GM19238 (cell line): ENCODE data around the gene IFT27.

Experiments used
- DNase-seq: peaks from one replicate; pipeline ENCODE4 v3.0.0; 2011; ENCODE audit warnings: low spot score; ENCODE audit not compliant: insufficient read length

Gene IFT27

GRCh38 chr22:36797374-36797773, 21.5 kb upstream of the IFT27 start:
- DNase-seq: no peak

DNA sequence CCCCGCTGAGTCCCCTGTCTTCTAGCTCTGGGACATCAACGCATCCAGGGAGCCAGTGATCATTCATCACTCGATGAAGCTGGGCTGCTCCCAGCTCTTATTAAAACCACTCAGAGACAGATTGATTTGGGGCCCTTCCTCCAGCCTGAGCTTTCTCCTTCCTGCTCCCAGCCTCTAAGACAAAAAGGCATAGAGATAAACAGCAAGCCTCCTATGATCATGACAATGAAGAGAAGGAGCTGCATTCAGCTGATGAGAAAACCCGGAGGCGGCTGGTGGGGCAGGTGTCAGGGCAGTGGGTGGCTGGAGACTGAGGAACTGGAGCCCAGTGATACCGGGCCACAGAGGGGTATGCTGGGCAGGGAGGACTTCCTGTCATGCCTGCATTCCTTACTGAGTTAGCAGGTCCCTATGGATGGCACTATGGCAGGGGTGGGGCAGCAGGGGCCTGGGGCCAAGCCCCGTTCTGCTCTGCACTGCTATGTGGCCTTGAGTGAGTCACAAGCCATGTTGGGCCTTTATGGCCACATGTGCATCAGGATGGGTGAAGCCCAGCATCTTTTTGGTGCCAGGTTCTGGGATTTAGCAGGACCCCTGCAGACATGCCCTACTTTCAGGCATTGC, 20.7 kb upstream of the IFT27 start:
- no peak for DNase-seq

DNA sequence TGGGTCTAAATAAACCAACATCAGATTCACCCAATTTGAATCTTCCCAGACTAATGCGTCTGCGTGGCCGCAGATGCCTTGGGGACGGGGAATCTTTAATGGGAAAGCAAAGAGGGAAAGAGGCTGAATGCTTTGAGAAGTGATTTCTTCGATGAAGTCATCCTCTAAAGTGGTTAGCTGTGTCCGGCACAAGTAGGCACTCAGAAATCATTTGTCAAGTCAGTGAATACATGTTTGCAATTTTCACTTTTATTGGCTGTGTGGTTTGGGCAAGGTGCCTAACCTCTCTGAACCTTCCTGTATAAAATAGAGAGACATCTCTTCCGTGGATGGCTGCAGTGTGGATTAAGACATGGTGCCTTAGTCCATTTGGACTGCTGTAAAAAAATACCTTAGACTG, 19.7 kb upstream of the IFT27 start:
- no peak for DNase-seq

GRCh38 chr22:36790648-36791047, 14.7 kb upstream of the IFT27 start:
- no peak for DNase-seq

GRCh38 chr22:36787204-36787988, 11.5 kb upstream of the IFT27 start:
- no peak for DNase-seq

DNA sequence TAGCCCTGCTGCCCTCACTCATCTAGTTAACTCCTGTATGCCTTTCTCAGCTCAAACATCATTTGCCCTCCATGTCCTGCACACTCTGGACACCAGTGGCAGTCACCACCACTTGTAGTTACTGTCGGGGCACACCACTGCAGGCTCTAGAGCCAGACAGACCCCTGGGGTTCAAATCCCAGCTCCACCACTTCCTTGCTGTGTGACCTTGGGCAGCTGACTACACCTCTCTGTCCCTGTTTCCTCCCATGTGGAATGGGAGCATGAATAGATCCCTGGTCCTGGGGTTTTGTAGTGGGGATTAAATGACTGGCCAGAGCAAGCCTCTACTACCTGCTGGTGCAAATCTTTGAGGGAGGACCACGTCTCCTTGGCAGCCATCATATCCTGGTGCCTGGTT, 7.8 kb upstream of the IFT27 start:
- no peak for DNase-seq

DNA sequence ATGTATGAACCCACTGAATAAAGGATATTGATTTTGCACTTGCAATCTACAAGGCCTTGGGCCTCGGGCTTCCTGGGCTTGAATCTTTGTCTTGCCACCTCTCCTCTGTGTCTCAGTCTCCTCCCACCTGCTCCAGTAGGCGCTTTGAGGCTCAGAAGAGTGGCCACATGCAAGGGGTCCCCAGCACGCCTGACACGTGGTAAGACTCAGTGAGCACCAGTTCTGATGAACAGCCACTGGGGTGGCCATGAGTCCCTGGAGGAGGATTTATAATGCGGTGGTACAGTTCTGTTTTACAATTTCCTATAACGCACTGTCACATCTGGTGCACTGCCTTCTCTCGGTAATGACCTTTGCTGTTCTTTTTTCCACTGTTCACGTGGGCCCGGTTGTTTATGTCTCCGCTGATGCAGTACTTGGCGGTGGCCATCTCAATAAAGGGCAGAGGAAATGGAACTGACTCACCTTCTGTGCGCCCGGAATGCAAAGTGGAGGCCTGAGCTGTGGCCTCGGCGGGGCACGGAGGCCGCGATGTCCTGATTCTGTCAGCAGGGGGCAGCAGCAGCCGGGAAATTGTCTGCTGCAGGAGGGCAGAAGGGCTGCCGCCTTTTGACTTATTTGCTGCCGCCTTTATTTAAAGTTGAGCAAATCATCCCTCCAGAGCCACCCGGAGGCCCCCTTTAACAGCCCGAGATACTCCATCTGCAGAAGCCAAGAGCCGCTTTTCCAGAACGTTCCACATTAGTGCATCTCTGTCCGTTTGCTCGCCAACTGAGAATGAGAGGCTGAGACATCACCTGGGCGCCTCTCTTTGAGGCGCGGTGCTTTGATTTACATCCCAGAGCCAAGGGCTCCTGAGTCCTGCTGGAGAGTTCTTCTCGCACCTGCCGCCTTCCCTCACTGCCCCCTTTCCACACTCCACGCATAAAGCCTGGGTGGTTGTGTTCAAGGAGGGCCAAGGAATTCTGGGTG, 6.0 kb upstream of the IFT27 start:
- DNase-seq: peak; percentile 87

GRCh38 chr22:36778020-36778419, 2.1 kb upstream of the IFT27 start:
- no peak for DNase-seq

GRCh38 chr22:36776722-36777121, 803 bp upstream of the IFT27 start:
- DNase-seq: no peak

DNA sequence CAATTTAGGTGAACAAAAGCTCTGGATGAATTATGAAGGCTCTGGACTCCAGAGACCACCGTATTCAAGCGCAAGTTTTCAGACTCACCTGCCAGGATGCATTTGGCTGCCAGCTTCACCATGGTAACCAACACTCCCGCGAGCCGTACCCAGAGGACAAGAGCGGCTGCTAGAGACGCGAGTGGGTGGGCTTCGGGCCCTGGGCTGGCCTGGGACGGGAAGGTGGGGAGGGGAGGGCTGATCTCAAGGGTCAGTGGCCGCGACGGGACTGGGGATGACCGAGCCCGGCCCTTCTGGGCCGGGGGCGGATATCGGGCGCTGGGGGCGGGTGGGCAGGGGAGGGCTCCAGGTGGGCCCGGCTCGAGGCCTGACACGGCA, 344 bp downstream of the IFT27 start:
- no peak for DNase-seq

- no peak for DNase-seq
Measured at GRCh38 chr22:36773935-36774334, 2.0 kb downstream of the IFT27 start.

GRCh38 chr22:36772451-36772850, 3.5 kb downstream of the IFT27 start:
- DNase-seq: no peak

DNA sequence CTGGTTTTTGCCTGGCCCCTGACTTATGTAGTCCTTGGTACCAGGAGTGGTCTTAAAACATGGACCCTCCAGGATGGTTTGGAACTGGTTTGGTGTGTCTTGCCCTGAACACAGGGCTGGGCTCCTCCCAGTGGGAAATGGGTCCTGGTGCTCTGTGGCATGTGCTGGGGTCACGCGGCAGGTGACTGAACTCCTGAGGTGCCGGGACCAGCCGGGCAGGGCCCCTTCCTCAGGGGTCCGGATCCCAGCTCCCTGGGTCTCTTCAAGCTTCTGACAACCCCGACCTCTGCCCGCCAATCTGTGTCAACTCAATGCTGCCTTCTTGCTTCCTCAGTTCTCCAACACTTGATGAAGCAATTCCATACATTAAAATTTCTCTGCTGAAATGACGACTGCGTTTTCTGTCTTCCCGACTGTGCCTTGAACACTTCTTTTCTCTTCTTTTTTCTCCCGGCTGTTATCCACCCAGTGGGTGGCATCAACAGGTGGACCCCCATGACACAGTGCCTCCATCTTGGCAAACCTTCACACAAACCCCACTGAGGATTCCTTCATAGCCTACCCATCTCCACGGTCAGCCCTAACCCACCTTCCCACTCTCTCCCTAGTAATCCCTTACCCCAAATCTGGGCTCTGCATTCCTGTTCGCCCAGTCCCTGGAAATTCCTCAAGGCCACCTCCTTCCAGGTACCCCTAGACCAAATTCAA, 4.4 kb downstream of the IFT27 start:
- no peak for DNase-seq

GRCh38 chr22:36770513-36771231, 5.2 kb downstream of the IFT27 start:
- no peak for DNase-seq

GRCh38 chr22:36769541-36770512, 6.1 kb downstream of the IFT27 start:
- no peak for DNase-seq

- DNase-seq: no peak
Measured at GRCh38 chr22:36768616-36769015, 7.3 kb downstream of the IFT27 start.

- DNase-seq: no peak
Measured at GRCh38 chr22:36768141-36768540, 7.8 kb downstream of the IFT27 start.

- no peak for DNase-seq
Measured at GRCh38 chr22:36767035-36767775, 8.7 kb downstream of the IFT27 start.

GRCh38 chr22:36765943-36766450, 9.9 kb downstream of the IFT27 start:
- no peak for DNase-seq
